ENCODE results near the gene RECQL.

Gene RECQL

GRCh38 chr12:21459474-21459873 is 42.0 kb downstream of the RECQL start:
- no peak for DNase-seq (ENCODE audit: low read depth)
- H3K4me3 ChIP-seq (ENCODE audit: low read depth, low read length) = no peak overlapping the region
- TF ChIP-seq CTCF (IDR thresholded peaks at IDR 0.05; ENCODE audit: insufficient read depth, low read depth, low read length, missing control alignments) = no peak

- no peak for DNase-seq (ENCODE audit: low read depth)
- no peak for TF ChIP-seq CTCF (IDR thresholded peaks at IDR 0.05; ENCODE audit: insufficient read depth, low read depth, low read length, missing control alignments)
- H3K4me3 ChIP-seq (ENCODE audit: low read depth, low read length) = no peak overlapping the region
These were observed 45.1 kb downstream of the RECQL start for GRCh38 chr12:21456291-21456780.

- no peak overlapping the region for H3K4me3 ChIP-seq (ENCODE audit: low read depth, low read length)
- DNase-seq (ENCODE audit: low read depth) = peak; percentile 47
- no peak for TF ChIP-seq CTCF (IDR thresholded peaks at IDR 0.05; ENCODE audit: insufficient read depth, low read depth, low read length, missing control alignments)
These were observed 48.1 kb downstream of the RECQL start for GRCh38 chr12:21453312-21453852.

GRCh38 chr12:21451529-21451928 is 49.9 kb downstream of the RECQL start:
- no peak for DNase-seq (ENCODE audit: low read depth)
- no peak for TF ChIP-seq CTCF (IDR thresholded peaks at IDR 0.05; ENCODE audit: insufficient read depth, low read depth, low read length, missing control alignments)
- no peak overlapping the region for H3K4me3 ChIP-seq (ENCODE audit: low read depth, low read length)

GRCh38 chr12:21444193-21445146 is 57.0 kb downstream of the RECQL start:
- TF ChIP-seq CTCF (IDR thresholded peaks at IDR 0.05; ENCODE audit: insufficient read depth, low read depth, low read length, missing control alignments) = no peak
- H3K4me3 ChIP-seq (ENCODE audit: low read depth, low read length) = no peak overlapping the region
- no peak for DNase-seq (ENCODE audit: low read depth)

GRCh38 chr12:21439347-21439746 is 62.1 kb downstream of the RECQL start:
- H3K4me3 ChIP-seq (ENCODE audit: low read depth, low read length) = no peak overlapping the region
- no peak for DNase-seq (ENCODE audit: low read depth)
- TF ChIP-seq CTCF (IDR thresholded peaks at IDR 0.05; ENCODE audit: insufficient read depth, low read depth, low read length, missing control alignments) = no peak
